ENCODE results near the gene CD84. TPM values are rescaled to one million over a fixed set of nuclear protein-coding genes. Genes with fewer than 3 reads are reported as not detected.

The CD84 gene
- total RNA-seq, 1 donor from 2014 or later, result not detected

DNA sequence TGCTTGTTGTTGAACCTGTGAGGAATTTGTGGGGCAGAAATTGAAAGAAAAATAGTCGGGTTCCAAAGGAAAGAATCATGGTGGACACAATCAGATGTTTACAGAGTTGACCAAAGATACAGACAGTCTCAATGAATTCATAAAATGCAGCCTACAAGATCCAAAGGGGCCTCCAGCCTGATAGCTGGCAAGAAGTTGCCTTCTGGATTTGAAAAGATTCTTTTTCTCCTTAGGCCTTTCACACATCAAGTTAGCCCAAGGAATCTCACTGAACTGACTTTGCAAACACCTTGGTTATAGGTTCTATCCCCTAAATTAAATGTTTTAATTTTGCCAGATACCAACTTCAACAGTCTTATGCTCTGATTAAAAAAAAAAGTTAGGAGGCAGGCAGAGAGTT is 46.0 kb upstream of the CD84 start:
- Mint-ChIP-seq H3K4me3 (no peak overlapping the region), H3K4me1 (ENCODE audit: unreplicated experiment) (peaks cover 6% of the 10 kb centered on the region)

DNA sequence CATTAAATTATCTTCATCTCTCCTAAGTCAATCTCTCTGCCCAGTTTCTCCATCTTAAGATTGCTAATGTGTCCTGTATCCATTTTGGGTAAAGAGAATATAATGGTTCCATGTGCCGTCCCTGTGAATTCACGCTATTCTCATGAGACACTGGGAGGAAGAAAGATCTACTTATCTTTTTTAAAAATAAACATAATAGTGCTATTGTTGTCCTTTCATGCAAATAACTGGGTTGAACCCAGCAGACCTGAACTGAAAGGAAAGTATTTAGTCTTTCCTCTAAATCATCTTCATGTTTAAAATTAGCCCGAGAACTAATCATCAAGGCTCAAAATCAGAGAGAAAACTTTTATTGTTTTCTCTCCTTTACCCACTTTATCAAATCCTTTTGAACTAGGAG is 45.2 kb upstream of the CD84 start:
- H3K27me3 Mint-ChIP-seq, result peaks cover 16% of the 10 kb centered on the region
- H3K9me3 Mint-ChIP-seq, result no peaks in the 10 kb centered on the region
- DNase-seq (ENCODE audit: extremely low spot score, unreplicated experiment), result no peak
- no peak overlapping the region for H3K4me3 Mint-ChIP-seq
- TF ChIP-seq, protein P1, sequence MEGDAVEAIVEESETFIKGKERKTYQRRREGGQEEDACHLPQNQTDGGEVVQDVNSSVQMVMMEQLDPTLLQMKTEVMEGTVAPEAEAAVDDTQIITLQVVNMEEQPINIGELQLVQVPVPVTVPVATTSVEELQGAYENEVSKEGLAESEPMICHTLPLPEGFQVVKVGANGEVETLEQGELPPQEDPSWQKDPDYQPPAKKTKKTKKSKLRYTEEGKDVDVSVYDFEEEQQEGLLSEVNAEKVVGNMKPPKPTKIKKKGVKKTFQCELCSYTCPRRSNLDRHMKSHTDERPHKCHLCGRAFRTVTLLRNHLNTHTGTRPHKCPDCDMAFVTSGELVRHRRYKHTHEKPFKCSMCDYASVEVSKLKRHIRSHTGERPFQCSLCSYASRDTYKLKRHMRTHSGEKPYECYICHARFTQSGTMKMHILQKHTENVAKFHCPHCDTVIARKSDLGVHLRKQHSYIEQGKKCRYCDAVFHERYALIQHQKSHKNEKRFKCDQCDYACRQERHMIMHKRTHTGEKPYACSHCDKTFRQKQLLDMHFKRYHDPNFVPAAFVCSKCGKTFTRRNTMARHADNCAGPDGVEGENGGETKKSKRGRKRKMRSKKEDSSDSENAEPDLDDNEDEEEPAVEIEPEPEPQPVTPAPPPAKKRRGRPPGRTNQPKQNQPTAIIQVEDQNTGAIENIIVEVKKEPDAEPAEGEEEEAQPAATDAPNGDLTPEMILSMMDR (conservative IDR thresholded peaks at IDR 0.05), result no peak
- no peaks in the 10 kb centered on the region for H3K36me3 Mint-ChIP-seq
- no peak overlapping the region for H3K27ac Mint-ChIP-seq
- no peaks in the 10 kb centered on the region for H3K4me1 Mint-ChIP-seq (ENCODE audit: unreplicated experiment)

More for the DNA sequence above, 46.0 kb upstream of the CD84 start:
- no peaks in the 10 kb centered on the region for H3K9me3 Mint-ChIP-seq
- H3K27me3 Mint-ChIP-seq, result peaks cover 16% of the 10 kb centered on the region
- no peak overlapping the region for H3K27ac Mint-ChIP-seq
- no peak for DNase-seq (ENCODE audit: extremely low spot score, unreplicated experiment)
- TF ChIP-seq, protein P1 (conservative IDR thresholded peaks at IDR 0.05), result no peak
- H3K36me3 Mint-ChIP-seq, result no peaks in the 10 kb centered on the region

DNA sequence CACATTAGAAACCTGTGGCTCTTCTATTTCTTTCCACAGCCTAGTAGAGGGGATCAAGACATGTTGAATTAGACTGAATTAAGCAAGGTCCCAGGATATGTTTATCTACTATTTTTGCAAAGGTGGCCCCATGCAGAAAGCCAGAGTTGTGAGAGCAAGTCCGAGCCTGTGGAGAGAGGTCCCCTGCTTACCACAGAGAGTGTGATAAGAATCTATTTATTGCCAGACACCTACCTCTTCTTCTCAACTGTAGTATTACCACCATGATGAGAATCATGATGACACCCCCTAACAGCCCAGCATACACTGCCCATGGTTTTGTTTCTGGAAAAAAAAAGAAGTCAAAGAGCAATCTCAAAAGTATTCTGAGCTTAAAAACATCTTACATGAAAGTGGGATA is 44.6 kb upstream of the CD84 start:
- Mint-ChIP-seq H3K9me3 (no peaks in the 10 kb centered on the region), H3K4me3 (no peak overlapping the region), H3K27ac (no peak overlapping the region), H3K4me1 (ENCODE audit: unreplicated experiment) (no peaks in the 10 kb centered on the region), H3K27me3 (peaks cover 16% of the 10 kb centered on the region), H3K36me3 (no peaks in the 10 kb centered on the region)
- TF ChIP-seq, protein P1 (conservative IDR thresholded peaks at IDR 0.05), result no peak
- no peak for DNase-seq (ENCODE audit: extremely low spot score, unreplicated experiment)

DNA sequence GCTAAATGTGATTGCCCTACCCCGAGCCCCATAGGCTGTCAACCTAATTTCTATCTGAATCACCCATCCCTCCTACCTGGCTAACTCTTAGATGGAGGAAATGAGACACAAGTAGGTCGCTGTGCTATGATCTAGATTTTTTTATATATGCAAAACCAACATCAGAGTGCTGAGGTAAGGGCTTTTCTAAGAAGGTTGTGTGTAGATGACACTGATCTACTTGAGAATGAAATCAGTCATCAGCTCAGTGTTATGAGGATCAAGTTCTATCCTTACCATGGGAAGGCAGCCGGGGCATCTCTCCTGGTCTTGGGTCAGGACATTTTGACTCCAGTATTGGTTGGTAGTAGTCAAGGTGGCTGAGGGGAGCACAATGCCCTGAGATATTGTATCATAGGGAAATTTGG is 43.9 kb upstream of the CD84 start:
- TF ChIP-seq, protein P1 (conservative IDR thresholded peaks at IDR 0.05), result no peak
- Mint-ChIP-seq H3K4me3 (no peak overlapping the region), H3K4me1 (ENCODE audit: unreplicated experiment) (no peaks in the 10 kb centered on the region), H3K9me3 (no peaks in the 10 kb centered on the region), H3K36me3 (no peaks in the 10 kb centered on the region), H3K27me3 (peaks cover 16% of the 10 kb centered on the region), H3K27ac (no peak overlapping the region)
- no peak for DNase-seq (ENCODE audit: extremely low spot score, unreplicated experiment)

DNA sequence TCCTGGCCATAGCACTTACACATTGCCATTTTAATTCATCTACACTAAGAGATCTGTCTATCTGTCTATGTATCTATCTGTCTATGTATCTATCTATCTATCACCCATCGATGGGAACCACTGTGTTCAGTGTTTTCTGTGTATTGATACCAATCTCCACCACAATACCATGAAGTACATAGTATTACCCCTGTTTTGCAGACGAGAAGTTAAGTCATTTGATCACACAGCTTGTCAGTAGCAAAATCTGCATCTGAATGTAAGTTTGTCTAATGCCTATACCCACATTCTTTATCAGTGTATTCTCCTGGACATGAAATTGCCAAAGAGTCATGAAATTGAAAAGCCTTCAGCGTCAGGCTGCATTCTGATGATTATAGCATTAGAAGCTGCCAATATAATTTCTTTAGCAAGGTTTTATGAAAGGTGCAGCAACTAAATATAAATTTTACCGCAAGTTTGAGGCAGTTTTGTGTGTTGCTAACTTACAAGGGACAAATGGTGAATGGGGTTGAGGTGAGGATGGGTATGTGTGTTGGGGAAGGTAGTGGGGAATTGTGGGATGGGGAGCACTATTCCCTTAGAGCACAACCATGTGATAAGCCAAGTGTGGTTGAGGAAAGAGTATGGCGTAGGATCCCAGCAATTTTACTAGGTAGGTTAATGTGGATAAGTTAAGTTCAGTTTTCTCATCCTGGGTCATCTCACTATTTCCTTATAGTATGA is 43.4 kb upstream of the CD84 start:
- Mint-ChIP-seq H3K9me3 (no peaks in the 10 kb centered on the region), H3K4me1 (ENCODE audit: unreplicated experiment) (no peaks in the 10 kb centered on the region), H3K4me3 (no peak overlapping the region), H3K27me3 (peaks cover 16% of the 10 kb centered on the region), H3K27ac (no peak overlapping the region), H3K36me3 (no peaks in the 10 kb centered on the region)
- DNase-seq (ENCODE audit: extremely low spot score, unreplicated experiment), result no peak
- TF ChIP-seq, protein P1 (conservative IDR thresholded peaks at IDR 0.05), result no peak
